Measurements from ENCODE around the gene CHRDL2. TPM values are rescaled to one million over a fixed set of nuclear protein-coding genes. Genes with fewer than 3 reads are reported as not detected.

The CHRDL2 gene
- total RNA-seq, 2 donors from 2014 or later, result 4.6 TPM; not detected in 1

DNA sequence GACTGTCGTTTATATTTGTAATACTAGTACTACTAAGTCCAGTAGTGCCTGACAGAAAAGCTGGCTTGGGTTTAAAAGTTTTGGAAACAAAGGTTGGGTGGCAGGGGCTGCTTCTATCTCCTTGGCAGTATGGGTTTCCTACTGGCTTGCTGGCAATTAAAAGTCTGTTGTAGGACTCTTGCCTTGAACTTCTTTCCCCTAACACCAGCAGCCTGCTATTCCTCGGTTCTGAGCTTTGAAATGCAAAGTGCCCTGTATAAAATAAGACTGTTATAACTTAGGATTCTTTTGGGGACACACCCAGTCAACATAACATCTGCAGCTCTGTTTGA lies 18.7 kb upstream of the CHRDL2 start:
- intact Hi-C loops (cut with DNase I, micrococcal nuclease), result loop anchor here in 1 of 2 donors (10.0 kb wide), 2 partner anchors 285 to 355 kb away; partner anchors contain the start of genes KCNE3 and PGM2L1
- DNase-seq (no peak), ATAC-seq (peak; percentile 21)

DNA sequence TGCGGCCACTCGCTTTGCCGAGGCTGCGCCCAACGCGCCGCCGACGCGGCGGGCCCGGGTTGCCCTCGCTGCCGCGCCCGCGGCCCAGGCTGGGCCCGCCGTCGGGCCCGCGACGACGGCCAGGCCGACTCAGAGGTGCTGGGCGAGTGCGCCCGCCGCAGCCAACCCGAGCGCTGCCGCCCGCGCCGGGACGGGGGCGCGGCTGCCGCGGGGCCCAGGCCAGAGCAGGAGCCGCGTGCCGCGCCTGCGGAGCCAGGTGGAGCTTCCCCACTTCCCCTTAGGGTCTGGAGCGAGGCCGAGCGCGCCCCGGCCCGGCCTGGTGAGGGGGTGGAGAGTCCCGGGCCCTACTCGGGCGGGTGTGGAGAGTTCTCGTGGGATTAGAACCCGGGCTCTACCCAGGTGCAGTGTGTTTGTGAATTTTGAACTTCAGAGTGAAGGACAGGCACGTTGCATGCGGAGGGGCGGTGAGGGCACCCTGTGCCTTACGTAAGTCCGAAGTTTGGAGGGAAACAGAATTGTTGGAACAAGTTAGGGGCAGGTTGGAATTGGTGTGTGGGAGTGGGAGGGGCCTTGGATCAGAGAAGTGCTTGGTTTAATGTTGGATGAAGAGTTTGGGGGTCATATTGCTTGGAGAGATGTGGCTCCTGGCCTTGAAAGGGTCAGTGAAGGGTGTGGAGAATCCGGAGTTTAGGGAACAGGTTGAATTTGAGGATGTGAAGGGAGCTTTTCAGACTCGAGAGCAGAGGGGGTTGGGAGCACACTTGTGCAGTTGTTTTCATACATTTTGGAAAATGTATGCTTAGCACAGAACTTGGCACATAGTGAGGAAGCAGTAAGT lies 18.1 kb upstream of the CHRDL2 start:
- peak; percentile 75 for ATAC-seq
- intact Hi-C loops (cut with DNase I, micrococcal nuclease), result loop anchor here in 1 of 2 donors (10.0 kb wide), 2 partner anchors 285 to 355 kb away; partner anchors contain the start of genes KCNE3 and PGM2L1
- peak in 1 of 2 donors; percentile 60 for DNase-seq

- DNase-seq (peak; percentile 93 to 95), ATAC-seq (peak; percentile 96)
- intact Hi-C loops (cut with DNase I, micrococcal nuclease), result loop anchor here in 1 of 2 donors (10.0 kb wide), 2 partner anchors 284 to 354 kb away; partner anchors contain the start of genes KCNE3 and PGM2L1
Observed at GRCh38 chr11:74748211-74749126, 17.2 kb upstream of the CHRDL2 start, which contains the start of gene RNF169. RNF169 (plus strand) TSS chr11:74748849; CDS start chr11:74748881, 32 bp downstream.

GRCh38 chr11:74746868-74747267 lies 15.6 kb upstream of the CHRDL2 start:
- intact Hi-C loops (cut with DNase I, micrococcal nuclease), result loop anchor here in 1 of 2 donors (10.0 kb wide), 2 partner anchors 282 to 352 kb away; partner anchors contain the start of genes KCNE3 and PGM2L1
- DNase-seq (no peak), ATAC-seq (no peak)

DNA sequence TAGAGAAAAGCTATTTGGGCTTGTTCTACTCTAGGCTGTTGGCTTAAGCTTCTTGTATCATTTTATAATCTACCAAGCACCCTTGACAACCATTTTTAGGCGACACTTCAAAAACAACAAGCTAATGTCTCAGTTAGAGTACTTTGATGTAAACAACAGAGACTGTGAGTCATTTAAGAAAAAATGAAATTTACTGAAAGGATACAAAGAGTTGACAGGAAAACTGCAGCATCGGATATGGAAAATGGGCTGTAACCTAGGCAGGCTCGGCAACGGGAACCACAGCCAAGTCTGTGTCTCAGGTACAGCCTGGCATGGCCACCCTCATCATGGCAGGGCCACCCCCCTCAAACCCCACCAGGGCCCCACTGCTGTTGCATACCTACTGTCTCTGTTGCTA lies 13.1 kb upstream of the CHRDL2 start:
- ATAC-seq (no peak), DNase-seq (no peak)
- intact Hi-C loops (cut with DNase I, micrococcal nuclease), result loop anchor here in 1 of 2 donors (10.0 kb wide), 2 partner anchors 279 to 349 kb away; partner anchors contain the start of genes KCNE3 and PGM2L1

DNA sequence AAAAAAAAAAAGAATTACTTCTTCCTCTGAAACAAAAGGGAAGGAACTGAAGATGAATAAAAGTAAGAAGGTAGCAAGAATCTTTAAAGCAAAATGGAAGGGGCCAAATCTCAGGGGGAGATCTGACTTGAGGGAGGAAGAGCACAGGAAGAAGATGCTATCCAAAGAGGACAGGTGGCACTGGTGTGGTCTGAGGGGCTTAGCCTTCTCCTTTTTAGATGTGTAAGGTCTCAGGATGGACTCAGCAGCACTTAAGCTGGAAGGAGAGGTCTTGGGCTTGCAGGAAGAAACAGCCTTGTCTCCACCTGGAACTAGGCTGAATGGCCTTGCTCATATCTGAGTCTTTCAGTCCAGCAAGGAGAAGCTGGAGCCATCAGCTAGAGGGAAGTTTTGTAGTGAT lies 12.4 kb upstream of the CHRDL2 start:
- DNase-seq, result no peak
- no peak for ATAC-seq
- intact Hi-C loops (cut with DNase I, micrococcal nuclease), result loop anchor here in 1 of 2 donors (10.0 kb wide), 2 partner anchors 279 to 349 kb away; partner anchors contain the start of genes KCNE3 and PGM2L1

DNA sequence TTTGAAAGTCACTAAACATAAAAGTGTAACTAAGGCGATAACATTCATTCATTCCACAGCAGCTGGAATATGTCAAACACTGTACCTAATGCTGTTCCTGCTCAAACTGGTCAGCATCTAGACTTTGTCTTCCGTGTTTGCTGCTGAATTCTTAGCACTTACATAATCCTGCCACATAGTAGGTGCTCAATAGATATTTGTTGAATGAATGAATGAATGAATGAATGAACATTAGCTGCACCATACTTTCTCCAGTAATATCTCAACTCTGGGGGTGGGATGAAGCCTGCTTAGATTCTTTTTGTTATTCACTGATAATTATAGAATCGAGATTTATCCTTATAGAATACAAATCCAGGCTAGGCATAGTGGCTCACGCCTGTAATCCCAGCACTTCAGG lies 10.8 kb upstream of the CHRDL2 start:
- no peak for DNase-seq
- intact Hi-C loops (cut with DNase I, micrococcal nuclease), result loop anchor here in 1 of 2 donors (10.0 kb wide), 2 partner anchors 277 to 347 kb away; partner anchors contain the start of genes KCNE3 and PGM2L1
- no peak for ATAC-seq

DNA sequence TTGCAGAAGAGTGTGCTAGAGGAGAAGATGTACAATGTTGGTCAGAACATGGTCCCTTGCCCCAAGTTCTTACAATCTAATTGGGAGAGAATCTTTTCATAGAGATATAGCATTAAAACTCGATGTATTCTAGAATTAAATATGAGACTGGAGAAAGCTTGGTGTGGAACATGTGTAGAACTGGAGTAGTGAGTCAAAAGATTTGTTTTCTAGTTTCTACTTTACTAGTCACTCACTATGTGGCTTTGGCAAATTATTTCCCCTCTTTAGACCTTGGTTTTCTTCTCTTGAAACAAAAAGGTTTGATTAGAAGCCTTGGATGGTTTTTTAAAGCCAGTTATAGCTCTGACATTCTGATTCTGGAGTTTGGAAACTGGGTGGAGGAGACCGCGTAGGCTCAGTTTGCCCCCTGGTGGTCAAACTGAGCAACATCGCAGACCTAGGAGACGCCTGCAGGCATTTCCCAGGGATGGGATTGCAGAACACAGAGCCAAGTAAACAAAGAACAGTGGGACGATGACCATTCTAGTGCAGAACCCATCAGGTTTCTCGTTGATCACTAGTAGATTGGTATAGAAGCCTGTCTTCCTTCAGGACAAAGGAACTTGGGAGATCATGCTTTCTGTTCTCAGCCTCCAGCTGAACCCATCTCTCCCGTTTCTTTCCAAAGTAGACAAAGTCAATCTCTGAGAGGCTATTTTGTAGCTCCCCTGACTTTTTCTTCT lies 8.5 kb upstream of the CHRDL2 start:
- intact Hi-C loops (cut with DNase I, micrococcal nuclease), result loop anchor here in 1 of 2 donors (10.0 kb wide), 2 partner anchors 275 to 345 kb away; partner anchors contain the start of genes KCNE3 and PGM2L1
- peak; percentile 92 for ATAC-seq

DNA sequence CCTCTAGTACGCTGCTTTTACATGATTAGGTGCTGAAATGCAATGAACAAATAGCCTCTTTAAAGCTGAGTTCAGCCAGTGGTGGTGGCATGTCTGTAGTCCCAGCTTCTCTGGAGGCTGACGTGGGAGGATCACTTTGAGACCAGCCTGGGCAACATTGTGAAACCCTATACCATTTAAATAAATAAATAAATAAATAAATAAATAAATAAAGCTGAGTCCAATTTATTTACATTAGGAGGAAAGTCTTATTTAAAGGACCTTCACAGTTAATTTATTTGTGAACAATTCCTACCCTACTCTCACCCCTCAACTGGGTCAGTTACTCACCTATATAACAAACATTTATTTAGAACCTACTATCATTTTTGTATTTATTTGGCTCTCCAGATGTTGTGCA lies 4.8 kb upstream of the CHRDL2 start:
- ATAC-seq (no peak), DNase-seq (no peak)
- intact Hi-C loops (cut with DNase I, micrococcal nuclease), result no loop called here

More for the DNA sequence above, 8.5 kb upstream of the CHRDL2 start:
- peak in 1 of 2 donors; percentile 40 for DNase-seq

DNA sequence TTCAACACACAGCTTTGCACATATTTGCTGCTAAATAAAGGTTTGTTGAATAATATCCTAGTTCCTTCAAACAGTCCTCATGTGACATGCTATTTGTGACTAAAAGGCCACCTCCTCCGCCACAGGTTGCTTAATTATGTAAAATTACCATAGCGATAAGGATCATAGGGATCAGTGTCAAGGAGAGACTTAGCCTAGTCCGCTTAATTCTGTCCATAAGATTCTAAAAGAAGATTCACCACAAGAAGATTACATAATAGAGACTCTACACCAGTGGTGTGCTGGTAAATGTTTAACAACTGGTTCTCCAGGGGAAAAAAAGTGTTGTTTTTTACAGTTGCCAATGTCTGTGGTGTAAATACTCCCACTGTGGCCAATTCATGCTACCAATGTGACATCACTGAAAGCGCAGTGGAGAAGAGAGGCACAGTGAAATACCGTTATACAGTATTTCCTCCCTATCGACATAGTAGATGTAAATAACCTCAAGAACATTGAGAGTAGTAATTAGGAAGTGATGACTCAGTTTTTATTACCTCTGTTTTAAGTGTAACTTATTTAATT lies 4.2 kb upstream of the CHRDL2 start:
- DNase-seq (no peak), ATAC-seq (no peak)
- intact Hi-C loops (cut with DNase I, micrococcal nuclease), result no loop called here

DNA sequence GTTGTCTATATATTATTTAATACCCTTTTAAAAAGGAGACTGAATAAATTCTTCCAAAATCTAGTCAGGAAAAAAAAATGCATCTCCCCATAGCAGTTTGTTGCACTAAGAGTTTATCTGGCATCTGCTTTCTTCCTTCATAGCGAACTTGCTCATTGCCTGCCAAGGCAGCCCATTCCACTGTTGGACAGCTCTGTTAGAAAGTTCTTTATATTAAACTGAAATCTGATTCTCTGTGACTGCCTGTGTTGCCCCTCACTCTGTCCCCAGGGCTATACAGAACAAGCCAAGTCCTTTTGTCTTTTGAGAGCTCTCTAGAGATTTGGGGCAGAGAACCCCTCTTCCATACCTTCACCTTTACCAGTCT lies 3.3 kb upstream of the CHRDL2 start:
- no peak for ATAC-seq
- no peak for DNase-seq
- intact Hi-C loops (cut with DNase I, micrococcal nuclease), result no loop called here

DNA sequence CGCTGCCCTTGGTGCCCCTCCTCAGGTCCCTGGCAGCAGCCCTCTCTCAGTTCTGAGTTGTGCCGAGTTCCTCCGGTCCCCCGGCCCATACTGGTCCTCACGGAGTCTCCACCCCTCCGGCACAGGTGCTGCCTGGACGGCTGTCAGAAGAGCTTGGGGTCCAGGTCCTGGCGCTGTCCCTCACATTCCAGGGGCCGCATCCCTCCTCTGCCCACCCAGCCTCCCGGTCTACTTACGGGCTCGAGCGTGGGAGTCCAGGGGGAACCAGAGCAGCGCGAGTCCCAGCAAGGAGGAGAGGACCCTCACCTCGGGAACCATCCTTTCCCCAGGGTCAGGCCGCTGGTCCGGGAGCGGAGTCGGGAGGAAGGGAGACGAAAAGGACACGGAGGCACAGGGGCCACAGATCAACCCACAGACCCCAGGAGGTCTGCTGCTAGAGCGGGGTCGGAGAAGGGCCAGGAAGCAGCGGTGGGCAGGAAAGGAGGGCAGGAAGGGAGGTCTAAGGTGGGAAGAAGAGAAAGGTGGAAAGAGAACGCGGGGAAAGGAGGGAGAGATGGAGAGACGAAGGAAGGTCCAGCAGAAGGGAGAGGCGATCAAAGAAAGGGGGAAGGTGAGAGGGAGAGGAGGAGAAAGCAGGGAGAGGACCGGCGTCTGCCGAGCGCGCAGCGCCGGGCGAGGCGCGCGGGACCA lies 510 bp downstream of the CHRDL2 start:
- DNase-seq (no peak), ATAC-seq (no peak)
- intact Hi-C loops (cut with DNase I, micrococcal nuclease), result no loop called here

DNA sequence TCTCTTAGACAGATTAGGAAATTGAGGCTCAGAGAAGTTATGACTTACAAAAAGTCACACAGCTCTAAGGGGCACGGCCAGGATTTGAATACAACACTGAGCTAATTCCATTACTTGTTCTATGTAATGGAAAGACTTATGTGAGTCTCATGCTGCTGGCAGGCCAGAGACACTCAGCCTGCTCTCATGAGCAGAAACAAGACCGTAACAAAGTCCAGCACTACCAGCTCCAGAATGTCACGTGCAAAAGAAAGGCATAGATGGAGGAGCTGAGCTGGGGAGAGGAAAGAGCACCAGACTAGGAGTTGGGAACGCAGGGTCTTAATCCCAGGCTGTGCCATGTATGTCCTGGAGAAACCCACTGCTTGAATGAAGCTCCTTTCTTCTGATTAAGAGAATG lies 1.8 kb downstream of the CHRDL2 start:
- intact Hi-C loops (cut with DNase I, micrococcal nuclease), result loop anchor here in 1 of 2 donors (5.0 kb wide), 1 partner anchor 112 kb away; no protein-coding TSS in a partner anchor
- DNase-seq (no peak), ATAC-seq (no peak)

- peak; percentile 98 for ATAC-seq
- DNase-seq, result peak; percentile 70 to 72
- intact Hi-C loops (cut with DNase I, micrococcal nuclease), result loop anchor here in 1 of 2 donors (5.0 kb wide), 1 partner anchor 109 kb away; no protein-coding TSS in a partner anchor
Observed at GRCh38 chr11:74726547-74727182, 4.6 kb downstream of the CHRDL2 start.

GRCh38 chr11:74725701-74726100 lies 5.5 kb downstream of the CHRDL2 start:
- intact Hi-C loops (cut with DNase I, micrococcal nuclease), result loop anchor here in 1 of 2 donors (5.0 kb wide), 1 partner anchor 108 kb away; no protein-coding TSS in a partner anchor
- DNase-seq (no peak), ATAC-seq (no peak)

DNA sequence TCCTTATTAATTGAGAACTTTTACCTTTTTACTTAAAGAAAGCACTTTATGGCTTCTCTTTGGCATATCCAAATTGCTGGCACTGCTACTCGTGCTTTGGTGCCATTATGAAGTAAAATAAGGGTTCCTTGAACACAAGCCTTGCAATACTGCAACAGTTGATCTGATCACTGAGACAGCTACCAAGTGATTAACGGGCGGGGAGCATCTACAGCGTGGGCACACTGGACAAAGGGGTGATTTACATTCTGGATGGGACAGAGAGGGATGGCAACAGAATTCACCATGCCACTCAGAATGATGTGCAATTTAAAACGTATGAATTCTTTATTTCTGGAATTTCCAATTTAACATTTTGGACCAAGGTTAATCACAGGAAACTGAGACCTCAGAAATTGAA lies 7.7 kb downstream of the CHRDL2 start:
- DNase-seq, result no peak
- intact Hi-C loops (cut with DNase I, micrococcal nuclease), result no loop called here
- no peak for ATAC-seq

- intact Hi-C loops (cut with DNase I, micrococcal nuclease), result no loop called here
- ATAC-seq (no peak), DNase-seq (no peak)
Observed at GRCh38 chr11:74721479-74721835, 9.8 kb downstream of the CHRDL2 start.

Data from left colon (tissue), 2 donors.